Mesenchymal stem cell (in vitro differentiated cells and primary cell): ENCODE data around the gene CTSC. TPM values are rescaled to one million over a fixed set of nuclear protein-coding genes. Genes with fewer than 3 reads are reported as not detected.

Source experiments
- DNase-seq: peaks from one replicate; pipeline ENCODE4 v3.0.0-alpha.2; 2013
- H2AFZ ChIP-seq: one replicate; pipeline ENCODE4 v1.6.1; 2013; ENCODE audit warnings: low read depth, mild to moderate bottlenecking, control low read depth, inconsistent platforms, low read length, moderate library complexity
- H2AK5ac ChIP-seq: 2 replicates; pipeline ENCODE4 v1.6.1; 2013; ENCODE audit warnings: low read length, moderate library complexity, mild to moderate bottlenecking, inconsistent platforms; ENCODE audit not compliant: severe bottlenecking
- H2BK120ac ChIP-seq: one replicate; pipeline ENCODE4 v1.6.1; 2013; ENCODE audit warnings: low read depth, mild to moderate bottlenecking, inconsistent platforms, low read length, moderate library complexity
- H2BK12ac ChIP-seq, 2 experiments: one replicate each; pipeline ENCODE4 v1.6.1; 2013; ENCODE audit warnings: inconsistent platforms in 2 of 2, low read length in 2 of 2, mild to moderate bottlenecking in 2 of 2, moderate library complexity in 2 of 2, control low read depth in 1 of 2
- H2BK15ac ChIP-seq: one replicate; pipeline ENCODE4 v1.6.1; 2013; ENCODE audit warnings: mild to moderate bottlenecking, low read depth, inconsistent platforms; ENCODE audit not compliant: poor library complexity, severe bottlenecking
- H2BK5ac ChIP-seq: 2 replicates; pipeline ENCODE4 v1.6.1; 2013; ENCODE audit warnings: low read depth, mild to moderate bottlenecking, low read length, control low read depth, inconsistent platforms; ENCODE audit not compliant: poor library complexity, severe bottlenecking
- H3K14ac ChIP-seq, 2 experiments: one replicate each; pipeline ENCODE4 v1.6.1; 2013; ENCODE audit warnings: inconsistent platforms in 2 of 2, low read length in 2 of 2, control low read depth in 1 of 2, mild to moderate bottlenecking in 1 of 2, moderate library complexity in 1 of 2
- H3K18ac ChIP-seq, 2 experiments: one replicate each; pipeline ENCODE4 v1.6.1; 2013; ENCODE audit warnings: inconsistent platforms in 2 of 2, low read length in 2 of 2, control low read depth in 1 of 2, low read depth in 1 of 2, mild to moderate bottlenecking in 1 of 2
- H3K23ac ChIP-seq, 2 experiments: one replicate each; pipeline ENCODE4 v1.6.1; 2013; ENCODE audit warnings: inconsistent platforms in 2 of 2, low read length in 2 of 2, mild to moderate bottlenecking in 2 of 2, moderate library complexity in 2 of 2, control low read depth in 1 of 2
- H3K27ac ChIP-seq: 2 replicates; pipeline ENCODE4 v1.5.1; 2013; ENCODE audit warnings: mild to moderate bottlenecking, moderate library complexity, low read length, control low read depth, inconsistent platforms; ENCODE audit not compliant: poor library complexity, severe bottlenecking
- H3K27me3 ChIP-seq, 2 experiments: 2 replicates each; pipeline versions ENCODE4 v1.6.1 to v1.7.0; 2013; ENCODE audit warnings: low read length in 2 of 2, mild to moderate bottlenecking in 2 of 2, moderate library complexity in 2 of 2, control low read depth in 1 of 2, inconsistent platforms in 1 of 2; ENCODE audit not compliant: control insufficient read depth in 1 of 2, insufficient read depth in 1 of 2
- H3K36me3 ChIP-seq, 2 experiments: 2 replicates each; pipeline versions ENCODE4 v1.6.1 to v1.7.0; 2013; ENCODE audit warnings: low read length in 2 of 2, control low read depth in 1 of 2, inconsistent platforms in 1 of 2, low read depth in 1 of 2, mild to moderate bottlenecking in 1 of 2; ENCODE audit not compliant: insufficient read depth in 2 of 2, control insufficient read depth in 1 of 2
- H3K4ac ChIP-seq, 2 experiments: one replicate each; pipeline ENCODE4 v1.6.1; 2013; ENCODE audit warnings: inconsistent platforms in 2 of 2, low read length in 2 of 2, mild to moderate bottlenecking in 2 of 2, moderate library complexity in 2 of 2, control low read depth in 1 of 2, low read depth in 1 of 2
- H3K4me1 ChIP-seq: 2 replicates; pipeline ENCODE4 v1.6.1; 2013; ENCODE audit warnings: low read depth, low read length, control low read depth; ENCODE audit not compliant: control insufficient read depth, insufficient read depth
- H3K4me2 ChIP-seq: 2 replicates; pipeline ENCODE4 v1.6.1; 2013; ENCODE audit warnings: low read length, mild to moderate bottlenecking, inconsistent platforms; ENCODE audit not compliant: poor library complexity, severe bottlenecking
- H3K4me3 ChIP-seq, 2 experiments: 2 replicates each; pipeline versions ENCODE4 v1.5.1 to v1.7.0; 2013; ENCODE audit warnings: low read length in 2 of 2, mild to moderate bottlenecking in 2 of 2, control low read depth in 1 of 2, low read depth in 1 of 2; ENCODE audit not compliant: insufficient read depth in 1 of 2
- H3K79me1 ChIP-seq: replicated peaks from 2 replicates; pipeline ENCODE4 v1.6.1; 2013; ENCODE audit warnings: mild to moderate bottlenecking, control low read depth, low read length, inconsistent platforms; ENCODE audit not compliant: poor library complexity, severe bottlenecking
- H3K9ac ChIP-seq: 2 replicates; pipeline ENCODE4 v1.7.0; 2013; ENCODE audit warnings: mild to moderate bottlenecking, low read length, moderate library complexity
- H3K9me3 ChIP-seq: 2 replicates; pipeline ENCODE4 v1.7.0; 2013; ENCODE audit warnings: mild to moderate bottlenecking, low read length; ENCODE audit not compliant: control insufficient read depth
- H4K8ac ChIP-seq: one replicate; pipeline ENCODE4 v1.6.1; 2013; ENCODE audit warnings: inconsistent platforms, mild to moderate bottlenecking, low read length, moderate library complexity
- H4K91ac ChIP-seq: one replicate; pipeline ENCODE4 v1.6.1; 2013; ENCODE audit warnings: mild to moderate bottlenecking, low read length, inconsistent platforms
- WGBS: methylation state at CpG from one replicate; pipeline ENCODE4 v1.1.7; 2013; ENCODE audit warnings: mixed read lengths; 5-methylcytosine and 5-hydroxymethylcytosine counted together
- polyA plus RNA-seq, 2 experiments: library from polyadenylated mRNA; stranded (reverse); fragments of 200-250 nt; gene quantifications; one replicate each; pipeline ENCODE4 v1.2.3, GENCODE V29; 2013

CTSC gene
- 491 TPM for polyA plus RNA-seq (2013, experiment 1 of 2)
- 516 TPM for polyA plus RNA-seq (2013, experiment 2 of 2)

GRCh38 chr11:88337181-88337986 lies at the start of gene CTSC:
Gene CTSC, minus strand, starts transcription at chr11:88337736. Its CDS starts 64 bp downstream, at chr11:88337672.
- no peaks in the 10 kb centered on the region for H3K27me3 ChIP-seq
- no peaks in the 10 kb centered on the region for H3K9me3 ChIP-seq
- peak within 1 kb of the TSS; percentile 85 for H2BK15ac ChIP-seq
- H3K4me3 ChIP-seq = peak within 1 kb of the TSS; percentile 89 to 90
- peak within 1 kb of the TSS in 1 of 2 experiments; percentile 96 for H3K14ac ChIP-seq
- H3K4me2 ChIP-seq = peak within 1 kb of the TSS; percentile 71
- H3K9ac ChIP-seq = peak within 1 kb of the TSS; percentile 92
- H3K36me3 ChIP-seq = peaks cover 0 to 20% of the 10 kb centered on the region in 2 experiments
- peak within 1 kb of the TSS; percentile 94 for H2AFZ ChIP-seq
- peak within 1 kb of the TSS; percentile 31 for H3K27ac ChIP-seq
- peak within 1 kb of the TSS; percentile 71 for H2BK120ac ChIP-seq
- peak within 1 kb of the TSS; percentile 70 to 92 for H2BK12ac ChIP-seq
- no peak within 1 kb of the TSS for H2BK5ac ChIP-seq
- H2AK5ac ChIP-seq = no peak within 1 kb of the TSS
- peak within 1 kb of the TSS; percentile 91 to 92 for H3K18ac ChIP-seq
- H3K79me1 ChIP-seq = peaks cover 11% of the 10 kb centered on the region
- peak within 1 kb of the TSS; percentile 96 for H4K91ac ChIP-seq
- H4K8ac ChIP-seq = peak within 1 kb of the TSS; percentile 83
- peak within 1 kb of the TSS; percentile 52 to 89 for H3K4ac ChIP-seq
- WGBS = 1% methylated on average over 53 of the region's 54 CpGs
- DNase-seq = peak; percentile 91
- H3K23ac ChIP-seq = peak within 1 kb of the TSS in 1 of 2 experiments; percentile 81
- H3K4me1 ChIP-seq = no peaks in the 10 kb centered on the region

- Histone ChIP-seq H3K14ac (no peak overlapping the region), H4K91ac (no peak overlapping the region), H3K18ac (no peak overlapping the region), H3K27me3 (no peaks in the 10 kb centered on the region), H3K9me3 (no peaks in the 10 kb centered on the region), H4K8ac (no peak overlapping the region), H3K27ac (peak overlapping the region; percentile 74), H2BK12ac (no peak overlapping the region), H3K23ac (no peak overlapping the region), H3K4me3 (no peak overlapping the region), H3K4ac (no peak overlapping the region), H3K79me1 (no peaks in the 10 kb centered on the region), H2BK15ac (no peak overlapping the region), H3K4me1 (peaks cover 10% of the 10 kb centered on the region), H3K9ac (peak overlapping the region; percentile 8), H3K36me3 (no peaks in the 10 kb centered on the region), H2BK5ac (no peak overlapping the region), H3K4me2 (no peak overlapping the region), H2AFZ (no peak overlapping the region), H2BK120ac (no peak overlapping the region), H2AK5ac (no peak overlapping the region)
- WGBS = 88% methylated on average over 1 of the region's 3 CpGs
- peak; percentile 50 for DNase-seq
Observed at GRCh38 chr11:88384669-88385005, 47.1 kb upstream of the CTSC start.

GRCh38 chr11:88384004-88384668 lies 46.6 kb upstream of the CTSC start:
- H2AFZ ChIP-seq = no peak overlapping the region
- H3K27ac ChIP-seq = peak overlapping the region; percentile 74
- peaks cover 10% of the 10 kb centered on the region for H3K4me1 ChIP-seq
- WGBS = 33% methylated on average over 3 of the region's 4 CpGs
- no peak overlapping the region for H3K18ac ChIP-seq
- H2BK15ac ChIP-seq = no peak overlapping the region
- H2BK120ac ChIP-seq = no peak overlapping the region
- H4K8ac ChIP-seq = no peak overlapping the region
- H3K79me1 ChIP-seq = no peaks in the 10 kb centered on the region
- DNase-seq = peak; percentile 72
- no peak overlapping the region for H3K4me2 ChIP-seq
- no peaks in the 10 kb centered on the region for H3K36me3 ChIP-seq
- H2BK5ac ChIP-seq = no peak overlapping the region
- H3K9ac ChIP-seq = peak overlapping the region; percentile 8
- H3K27me3 ChIP-seq = no peaks in the 10 kb centered on the region
- no peaks in the 10 kb centered on the region for H3K9me3 ChIP-seq
- no peak overlapping the region for H4K91ac ChIP-seq
- no peak overlapping the region for H2AK5ac ChIP-seq
- no peak overlapping the region for H2BK12ac ChIP-seq
- no peak overlapping the region for H3K23ac ChIP-seq
- H3K14ac ChIP-seq = no peak overlapping the region
- no peak overlapping the region for H3K4ac ChIP-seq
- no peak overlapping the region for H3K4me3 ChIP-seq

- no peak overlapping the region for H4K91ac ChIP-seq
- H2AK5ac ChIP-seq = no peak overlapping the region
- no peak overlapping the region for H3K4ac ChIP-seq
- H3K27me3 ChIP-seq = no peaks in the 10 kb centered on the region
- H2BK5ac ChIP-seq = no peak overlapping the region
- H3K4me1 ChIP-seq = peaks cover 10% of the 10 kb centered on the region
- no peak overlapping the region for H2BK12ac ChIP-seq
- no peak overlapping the region for H3K9ac ChIP-seq
- H3K4me2 ChIP-seq = no peak overlapping the region
- no peak for DNase-seq
- no peak overlapping the region for H2BK120ac ChIP-seq
- no peak overlapping the region for H3K18ac ChIP-seq
- H3K9me3 ChIP-seq = no peaks in the 10 kb centered on the region
- H3K79me1 ChIP-seq = no peaks in the 10 kb centered on the region
- H3K36me3 ChIP-seq = no peaks in the 10 kb centered on the region
- no peak overlapping the region for H3K23ac ChIP-seq
- no peak overlapping the region for H3K14ac ChIP-seq
- H3K4me3 ChIP-seq = no peak overlapping the region
- H2AFZ ChIP-seq = no peak overlapping the region
- H4K8ac ChIP-seq = no peak overlapping the region
- H2BK15ac ChIP-seq = no peak overlapping the region
- WGBS = 57% methylated on average over 2 of the region's 3 CpGs
- peak overlapping the region; percentile 78 for H3K27ac ChIP-seq
Observed at GRCh38 chr11:88383447-88383846, 45.9 kb upstream of the CTSC start.
